Measurements from ENCODE around the gene PSMD6.

The PSMD6 gene

DNA sequence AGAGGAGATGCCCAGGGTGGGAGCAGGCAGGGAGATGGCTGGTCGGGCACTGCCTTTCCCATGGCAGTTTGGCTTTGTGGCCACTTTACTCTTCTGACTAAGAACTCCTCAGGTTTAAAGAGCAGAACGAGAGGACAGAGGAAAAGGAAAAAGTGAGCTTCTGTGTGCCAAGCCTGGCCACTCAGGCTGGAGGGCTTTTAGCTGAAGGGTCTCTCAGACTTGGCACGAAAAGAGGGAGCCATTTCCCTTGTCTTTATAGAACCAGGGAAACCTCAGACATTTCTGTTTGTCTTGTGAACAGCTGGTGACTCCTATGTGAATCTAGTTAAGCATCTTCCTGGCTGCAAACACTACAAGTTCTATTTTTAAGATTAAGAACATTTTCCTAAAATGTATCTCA is 23.3 kb upstream of the PSMD6 start:
- DNase-seq (ENCODE audit: low read depth), result no peak

DNA sequence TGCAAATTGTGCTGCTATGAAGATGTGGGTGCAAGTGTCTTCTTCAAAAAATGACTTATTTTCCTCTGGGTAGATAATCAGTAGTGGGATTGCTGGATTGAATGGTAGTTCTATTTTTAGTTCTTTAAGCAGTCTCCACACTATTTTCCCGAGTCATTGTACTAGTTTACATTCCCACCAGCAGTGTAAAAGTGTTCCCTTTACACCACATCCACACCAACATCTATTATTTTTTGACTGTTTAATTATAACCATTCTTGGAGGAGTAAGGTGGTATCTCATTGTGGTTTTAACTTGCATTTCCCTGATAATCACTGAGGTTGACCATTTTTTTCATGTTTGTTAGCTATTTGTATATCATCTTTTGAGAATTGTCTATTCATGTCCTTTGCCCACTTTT is 19.7 kb upstream of the PSMD6 start:
- no peak for DNase-seq (ENCODE audit: low read depth)

DNA sequence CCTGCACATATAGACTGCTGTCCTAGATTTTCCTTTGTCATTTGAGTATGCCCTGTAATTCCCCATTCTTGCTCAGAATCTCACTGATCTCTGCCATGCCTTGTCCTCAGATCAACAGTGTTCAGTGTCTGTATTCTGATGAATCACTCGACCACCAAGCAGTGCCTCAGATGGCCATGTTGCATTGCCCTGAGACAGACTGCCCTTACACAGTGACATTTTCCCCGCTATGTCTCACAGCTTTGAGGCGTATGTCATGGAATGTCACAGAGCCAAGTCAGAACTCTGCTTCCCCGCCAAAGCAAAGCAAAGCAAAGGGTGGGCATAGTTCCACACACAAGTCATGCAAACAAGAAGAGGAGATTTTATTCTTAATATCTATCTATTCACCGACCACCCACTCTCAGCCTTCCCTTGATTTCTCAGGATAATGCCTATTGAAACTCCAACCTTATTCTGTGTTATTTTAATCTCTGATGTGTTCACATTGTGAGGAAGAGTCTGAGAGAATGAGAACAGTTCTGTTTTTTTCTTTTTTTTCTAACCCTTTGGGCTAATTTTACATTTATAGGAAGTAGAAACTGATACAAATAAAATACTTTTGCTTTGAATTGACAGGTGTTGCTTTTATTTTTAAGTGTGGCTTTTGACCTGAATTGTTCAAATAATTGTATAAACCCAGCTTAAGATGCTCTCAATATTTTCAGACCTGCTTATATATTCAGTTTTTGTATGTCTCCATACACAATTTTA is 16.9 kb upstream of the PSMD6 start:
- DNase-seq (ENCODE audit: low read depth), result no peak

DNA sequence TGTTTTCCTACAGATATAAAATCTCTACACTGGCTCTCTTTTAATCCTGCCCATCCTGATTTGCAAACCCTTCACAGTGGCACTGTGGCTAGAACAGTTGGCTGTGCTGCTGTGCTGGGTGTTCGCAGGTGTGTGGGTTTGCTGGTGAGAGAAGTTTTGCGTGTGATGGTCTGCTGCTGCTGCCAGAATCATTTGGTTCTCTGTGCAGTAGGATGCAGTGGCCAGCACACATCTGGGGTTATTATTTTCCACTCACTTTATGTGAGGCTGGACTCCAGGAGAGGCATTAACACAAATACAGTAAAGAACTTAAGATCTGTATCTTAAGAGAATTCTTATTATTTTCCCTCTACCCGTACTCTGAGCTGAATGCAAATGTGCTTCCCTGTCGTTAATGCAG is 16.0 kb upstream of the PSMD6 start:
- no peak for DNase-seq (ENCODE audit: low read depth)

DNA sequence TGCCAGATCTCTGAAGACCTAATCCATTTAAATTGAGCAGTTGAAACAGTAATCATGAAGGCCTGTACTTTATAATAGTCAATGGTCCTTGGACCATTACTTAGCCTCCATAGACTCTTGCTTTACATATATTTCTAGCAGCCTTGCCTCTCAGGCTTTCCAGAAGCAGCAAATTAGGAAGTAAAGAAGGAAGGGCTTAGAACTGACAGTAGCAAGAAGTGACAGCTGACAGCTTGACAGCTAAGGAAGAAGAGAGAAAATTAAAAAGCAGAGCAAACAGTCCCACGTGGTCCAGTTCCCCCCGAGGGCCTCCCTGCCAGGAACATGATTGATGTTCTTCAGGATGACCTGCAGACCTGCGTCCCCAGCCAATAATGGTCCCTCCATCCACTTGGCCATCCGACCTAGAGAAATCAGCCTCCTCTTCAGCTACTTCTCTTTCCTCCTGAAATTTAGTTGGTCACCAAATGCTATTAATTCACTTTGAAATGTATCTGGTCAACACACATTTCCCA is 15.0 kb upstream of the PSMD6 start:
- DNase-seq (ENCODE audit: low read depth), result no peak

DNA sequence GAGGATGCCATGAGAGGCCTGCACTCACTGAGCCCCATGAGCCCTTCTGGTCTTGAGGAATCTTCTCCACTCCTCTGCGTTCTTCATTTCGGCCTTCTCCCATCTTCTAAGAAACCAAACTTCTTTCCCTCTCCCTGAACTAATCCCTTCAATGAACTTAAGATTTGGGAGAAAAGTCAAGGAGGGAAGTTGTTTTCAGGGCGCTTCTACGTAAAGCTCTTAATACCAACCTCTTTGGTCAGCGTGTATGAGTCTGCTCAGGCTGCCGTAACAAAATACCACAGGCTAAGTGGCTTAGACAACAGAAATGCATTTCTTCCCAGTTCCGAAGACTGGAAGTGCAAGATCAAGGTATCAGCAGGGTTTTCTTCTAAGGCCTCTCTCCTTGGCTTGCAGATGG is 13.8 kb upstream of the PSMD6 start:
- DNase-seq (ENCODE audit: low read depth), result no peak

DNA sequence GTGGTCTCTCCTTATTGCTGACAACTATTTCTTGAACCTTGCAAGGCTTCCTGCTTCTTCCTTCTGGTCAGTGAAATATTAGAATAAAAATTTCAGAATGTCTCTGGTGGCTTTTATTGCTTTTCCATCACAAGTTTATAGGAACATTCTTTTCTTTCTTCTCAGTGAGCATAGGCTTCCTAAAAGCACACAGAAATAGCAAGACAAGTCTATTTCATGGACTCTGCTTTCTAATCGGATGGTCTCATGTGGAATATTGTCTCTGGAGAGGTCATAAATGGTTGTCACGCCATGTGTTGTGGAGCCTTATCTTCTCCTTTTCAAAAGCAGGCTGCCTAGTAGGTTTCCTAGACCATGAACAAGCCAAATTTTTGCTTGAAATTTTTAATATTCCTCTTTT is 9.8 kb upstream of the PSMD6 start:
- DNase-seq (ENCODE audit: low read depth), result no peak

DNA sequence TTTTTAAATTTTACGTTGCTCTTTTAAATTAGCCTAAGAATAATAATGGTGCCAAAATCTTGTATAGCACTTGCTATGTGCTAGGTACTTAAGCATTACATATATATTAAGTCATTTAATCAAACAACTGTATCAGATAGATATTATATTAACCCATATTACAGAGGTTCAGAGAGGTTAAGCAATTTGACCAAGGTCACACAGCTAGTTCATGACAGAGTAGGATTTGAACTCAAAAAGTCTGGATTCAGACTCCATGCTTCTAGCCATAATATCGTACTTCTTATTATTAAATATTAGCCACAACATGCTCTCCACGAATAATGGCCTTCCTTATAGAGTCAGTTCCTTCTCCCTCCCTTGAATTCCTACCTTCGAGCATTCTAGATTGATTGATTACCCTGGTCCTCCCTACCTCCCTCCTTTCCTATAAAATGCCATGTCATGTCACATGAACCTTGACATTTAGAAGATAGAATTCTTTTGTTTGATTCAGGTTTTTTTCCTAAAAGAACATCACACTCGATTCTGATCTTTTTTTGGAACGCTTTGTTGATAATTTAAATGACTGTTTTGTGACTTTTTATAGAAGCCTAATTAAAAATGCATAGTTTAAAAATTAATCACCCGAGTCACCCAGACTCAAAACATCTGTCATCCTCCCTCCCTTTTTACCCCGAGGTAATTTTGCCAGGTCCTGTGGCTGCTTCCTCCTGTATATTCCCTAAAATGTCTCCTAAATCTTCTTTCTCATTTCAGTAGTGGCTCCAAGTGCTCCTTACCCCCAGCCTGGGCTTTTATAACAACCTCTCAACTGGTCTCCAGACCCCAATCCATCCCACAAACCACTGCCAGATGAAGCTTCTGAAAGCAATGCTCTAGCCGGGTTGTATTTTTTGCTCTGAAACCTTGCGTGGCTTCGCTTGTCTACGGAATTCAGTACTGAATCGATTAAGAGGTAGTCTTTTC is 8.5 kb upstream of the PSMD6 start:
- DNase-seq (ENCODE audit: low read depth), result peak; percentile 37

DNA sequence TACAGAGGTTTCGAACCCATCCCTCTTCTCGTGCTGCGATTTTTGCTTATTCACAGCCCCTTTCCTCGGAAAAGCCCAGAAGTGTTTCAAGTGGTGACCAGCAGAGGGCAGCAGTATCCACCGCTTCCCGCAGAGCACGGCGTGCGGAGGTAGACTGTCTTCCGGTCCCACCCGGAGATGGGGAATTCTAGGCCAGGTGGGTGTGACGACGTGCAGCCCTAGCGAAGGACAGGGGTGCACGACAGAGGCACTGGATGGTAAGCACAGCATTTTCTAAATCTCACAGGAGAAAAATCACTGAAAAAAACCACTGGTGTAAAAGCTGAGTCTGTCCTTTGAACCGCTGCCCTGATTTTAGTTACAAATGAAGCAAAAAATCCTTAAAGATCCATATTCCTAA is 7.4 kb upstream of the PSMD6 start:
- DNase-seq (ENCODE audit: low read depth), result peak; percentile 72

DNA sequence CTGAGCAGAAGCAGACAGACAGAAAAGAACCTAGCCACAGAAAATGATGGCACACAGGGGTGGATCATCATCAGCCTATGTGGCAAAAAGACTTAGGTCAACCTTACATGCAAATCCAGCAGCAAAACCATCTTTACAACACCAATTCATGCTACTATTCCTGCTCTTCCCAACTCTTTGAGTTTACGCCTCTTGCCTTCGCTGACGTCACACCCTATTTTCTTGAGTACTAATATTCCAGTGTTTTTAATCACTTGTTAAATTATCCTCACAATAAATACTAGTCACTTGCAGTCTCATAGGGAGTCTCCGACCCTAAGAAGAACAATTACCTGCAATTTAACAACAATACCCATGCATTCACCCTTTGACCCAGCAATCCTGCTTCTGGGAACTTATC is 6.0 kb upstream of the PSMD6 start:
- no peak for DNase-seq (ENCODE audit: low read depth)

DNA sequence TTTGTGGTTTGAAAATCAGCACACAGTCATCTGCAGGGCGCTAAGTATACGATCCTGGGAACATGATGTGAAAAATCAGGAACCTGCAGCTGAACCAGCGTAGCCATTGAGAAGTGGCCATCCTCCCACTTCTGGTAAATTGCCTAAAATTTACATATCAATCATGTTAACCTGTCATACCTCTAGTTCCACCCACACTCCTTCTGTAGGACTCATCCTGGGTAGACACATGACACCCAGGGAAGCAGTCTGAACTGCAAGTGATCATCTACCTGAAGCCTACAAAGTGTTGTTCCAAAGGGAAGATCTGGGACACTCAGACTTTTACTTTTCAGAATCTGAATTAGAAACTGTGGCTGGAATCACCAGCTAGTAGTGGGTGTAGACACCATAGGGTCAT is 5.5 kb upstream of the PSMD6 start:
- no peak for DNase-seq (ENCODE audit: low read depth)

DNA sequence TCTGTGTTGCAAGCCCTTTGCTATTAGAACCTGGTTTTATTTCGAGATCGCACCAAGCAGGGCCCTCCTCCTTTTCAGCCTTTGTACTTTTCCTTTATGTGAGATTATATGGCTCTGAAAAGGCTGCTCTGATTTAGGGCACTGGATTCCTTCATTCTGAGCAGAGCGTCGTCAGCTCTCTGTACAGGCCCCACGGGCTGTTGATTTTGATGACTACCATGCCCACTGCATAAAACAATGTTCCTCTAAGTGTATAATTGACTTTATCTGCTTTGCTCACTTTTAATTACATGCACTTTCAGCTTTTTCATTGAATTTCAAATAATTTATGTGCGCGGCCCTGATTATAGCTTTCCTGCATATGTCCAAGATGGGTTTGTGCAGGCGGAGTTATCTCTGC is 4.4 kb upstream of the PSMD6 start:
- no peak for DNase-seq (ENCODE audit: low read depth)

DNA sequence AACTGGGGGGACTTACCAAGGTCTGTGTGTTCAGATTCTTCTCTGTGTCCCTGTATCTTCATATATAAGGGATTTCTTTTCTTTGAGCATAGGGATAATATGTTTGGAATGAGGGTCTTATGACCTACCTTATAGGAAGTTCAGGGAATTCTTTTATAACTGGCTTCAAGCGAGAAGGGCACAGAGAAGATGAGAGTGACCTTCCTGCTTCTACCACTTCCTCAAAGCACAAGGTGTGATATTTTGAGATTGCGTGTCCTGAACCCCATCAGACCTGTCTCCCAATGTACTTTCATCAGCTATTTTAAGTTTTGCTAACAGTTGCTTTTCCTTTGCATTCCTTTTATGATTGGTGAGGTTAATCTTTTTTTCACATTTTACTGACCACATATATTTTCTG is 3.1 kb upstream of the PSMD6 start:
- no peak for DNase-seq (ENCODE audit: low read depth)

DNA sequence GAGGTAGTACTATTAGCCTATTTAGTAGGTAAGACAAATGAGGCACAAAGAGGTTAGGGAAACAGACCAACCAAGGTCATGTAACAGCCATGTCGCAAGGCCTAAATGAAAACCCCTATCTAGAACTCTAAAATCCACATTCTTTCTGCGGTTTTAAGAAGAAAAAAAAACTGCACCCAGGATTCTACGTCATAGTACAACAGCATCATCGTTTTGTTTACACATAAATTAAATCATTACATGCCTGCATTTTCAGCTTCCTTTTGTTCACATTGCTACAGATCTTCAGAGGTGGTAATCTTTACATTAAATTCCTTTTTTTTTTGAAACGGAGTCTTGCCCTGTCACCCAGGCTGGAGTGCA is 548 bp upstream of the PSMD6 start:
- peak; percentile 34 for DNase-seq (ENCODE audit: low read depth)

DNA sequence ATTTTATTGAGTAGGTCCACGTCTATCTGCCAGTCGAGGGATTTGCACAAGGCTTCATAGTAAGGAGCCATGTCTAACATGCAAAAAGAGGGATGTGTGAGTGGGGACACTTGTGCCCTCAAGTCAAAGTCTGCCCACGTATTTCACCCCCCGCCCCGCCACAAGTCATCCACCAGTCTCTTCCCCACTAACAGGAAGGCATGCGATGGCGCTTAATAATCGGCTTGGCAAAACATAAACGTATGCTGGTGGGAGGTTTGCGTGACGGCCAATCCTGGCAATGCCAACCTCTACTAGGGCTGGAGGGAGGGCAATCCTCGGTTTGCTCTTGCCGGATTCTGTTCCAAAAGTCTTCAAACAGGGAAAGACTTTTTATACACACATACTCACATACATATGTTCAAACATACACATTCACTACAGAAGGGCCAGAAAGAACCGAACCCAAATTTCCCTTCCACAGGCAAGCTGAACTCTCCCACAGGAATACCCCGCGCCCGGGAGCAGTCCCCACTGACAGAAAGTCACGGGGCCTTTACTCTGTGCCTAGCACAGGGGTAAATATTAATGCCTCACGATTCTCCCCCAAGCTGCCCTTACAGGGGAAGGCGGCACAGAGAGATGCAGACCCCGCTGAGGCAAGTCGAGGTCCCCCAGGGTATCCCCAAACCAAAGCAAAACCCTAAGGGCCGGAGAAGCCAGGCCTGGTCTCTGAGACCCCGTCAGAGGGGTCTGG is 675 bp downstream of the PSMD6 start:
- DNase-seq (ENCODE audit: low read depth), result peak; percentile 37

DNA sequence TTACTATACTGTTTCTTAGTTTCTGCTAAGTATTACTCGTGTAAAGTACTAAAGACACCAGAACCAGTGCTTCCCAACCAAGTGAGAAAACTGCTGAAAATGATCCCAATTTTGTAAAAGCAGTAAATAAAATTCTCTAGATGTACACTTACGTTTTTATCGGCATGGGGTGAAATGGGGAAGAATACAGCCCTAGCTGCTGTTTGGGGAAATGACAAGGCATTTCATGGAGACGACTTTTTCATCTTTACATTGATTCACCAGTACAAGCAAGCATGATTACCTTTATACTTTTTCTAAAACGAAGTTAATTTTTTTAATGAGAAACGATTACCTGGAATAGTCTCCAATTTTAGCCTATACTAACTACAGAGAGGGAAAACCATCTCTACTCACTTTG is 1.4 kb downstream of the PSMD6 start:
- no peak for DNase-seq (ENCODE audit: low read depth)

DNA sequence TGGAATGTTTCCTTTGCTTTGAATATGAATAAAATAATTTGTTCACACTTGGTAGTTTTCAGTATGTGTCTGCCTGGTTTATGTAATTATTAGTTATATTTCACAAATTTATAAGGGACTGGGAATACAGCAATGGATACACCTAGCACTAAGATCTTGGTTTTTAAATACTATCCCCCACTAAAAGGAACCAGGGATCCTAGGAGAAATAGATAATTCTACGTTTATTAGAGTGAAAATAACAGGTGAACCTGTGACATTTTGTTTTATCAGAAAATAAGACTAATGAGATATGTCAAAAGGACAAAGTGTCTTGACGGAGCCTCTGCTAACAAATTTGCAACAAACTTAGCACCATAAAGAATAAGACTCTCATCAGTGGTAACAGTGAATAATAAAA is 3.4 kb downstream of the PSMD6 start:
- DNase-seq (ENCODE audit: low read depth), result no peak

DNA sequence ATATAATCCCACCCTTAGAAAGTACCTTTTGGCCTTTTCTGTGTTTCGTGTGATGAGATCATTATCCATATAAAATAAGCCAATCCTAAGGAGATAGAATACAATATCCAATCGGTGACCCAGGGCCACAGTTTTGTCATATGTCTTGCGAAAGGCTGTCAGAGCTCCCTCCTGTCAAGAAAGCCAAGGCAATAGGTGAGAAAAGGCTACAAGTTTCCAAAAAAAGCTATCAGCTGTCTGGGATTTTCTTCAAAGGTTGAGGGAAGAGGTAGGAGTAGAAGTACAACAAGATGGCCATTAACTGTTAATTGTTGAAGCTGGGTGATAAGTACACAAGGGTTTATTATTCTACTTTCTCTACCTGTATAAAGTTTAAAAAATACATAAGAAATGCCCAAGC is 4.0 kb downstream of the PSMD6 start:
- no peak for DNase-seq (ENCODE audit: low read depth)

DNA sequence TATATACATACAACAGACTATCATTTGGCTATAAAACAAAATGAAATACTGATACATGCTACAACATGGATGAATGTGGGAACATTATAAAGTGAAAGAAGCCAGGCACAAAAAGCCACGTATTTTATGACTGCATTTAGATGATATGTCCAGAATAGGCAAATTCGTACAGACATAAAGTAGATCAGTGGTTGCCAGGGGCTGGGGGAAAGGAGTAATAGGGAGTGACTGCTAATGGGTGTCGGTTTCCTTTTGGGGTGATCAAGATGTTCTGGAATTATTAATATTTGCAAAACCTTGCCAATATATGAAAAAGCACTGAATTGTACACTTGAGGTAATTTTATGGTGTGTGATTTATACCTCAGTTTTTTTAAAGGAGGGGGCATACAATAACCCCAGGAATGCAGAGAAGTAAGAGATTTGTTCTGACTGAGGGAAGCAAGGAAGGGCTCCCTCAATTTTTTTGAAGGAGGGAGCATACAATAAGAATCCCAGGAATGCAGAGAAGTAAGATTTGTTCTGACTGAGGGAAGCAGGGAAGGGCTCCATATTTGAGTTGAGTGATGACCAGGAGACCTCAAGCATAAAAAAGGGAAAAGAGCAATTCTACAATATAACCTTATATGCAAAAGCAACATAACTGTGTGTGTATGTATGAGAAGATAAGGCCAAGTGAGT is 6.2 kb downstream of the PSMD6 start:
- no peak for DNase-seq (ENCODE audit: low read depth)

DNA sequence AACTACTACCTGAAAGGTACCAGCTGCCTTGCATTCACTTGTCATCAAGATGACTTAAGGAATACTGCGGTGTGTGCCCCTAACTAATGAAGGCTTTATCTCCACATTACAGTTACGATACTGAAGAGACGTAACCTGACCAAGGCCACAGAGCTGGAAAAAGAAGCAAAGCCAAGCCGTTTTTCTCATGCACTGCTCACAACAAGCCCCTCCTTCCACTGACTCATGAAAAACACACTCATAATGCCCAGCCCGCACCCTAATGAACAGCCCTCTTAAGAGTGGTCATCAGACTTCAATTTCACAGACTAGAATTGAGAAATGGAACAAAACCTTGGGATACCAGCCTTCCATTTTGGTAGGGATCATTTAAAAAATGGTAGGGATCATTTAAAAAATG is 11.6 kb downstream of the PSMD6 start:
- DNase-seq (ENCODE audit: low read depth), result peak; percentile 83

DNA sequence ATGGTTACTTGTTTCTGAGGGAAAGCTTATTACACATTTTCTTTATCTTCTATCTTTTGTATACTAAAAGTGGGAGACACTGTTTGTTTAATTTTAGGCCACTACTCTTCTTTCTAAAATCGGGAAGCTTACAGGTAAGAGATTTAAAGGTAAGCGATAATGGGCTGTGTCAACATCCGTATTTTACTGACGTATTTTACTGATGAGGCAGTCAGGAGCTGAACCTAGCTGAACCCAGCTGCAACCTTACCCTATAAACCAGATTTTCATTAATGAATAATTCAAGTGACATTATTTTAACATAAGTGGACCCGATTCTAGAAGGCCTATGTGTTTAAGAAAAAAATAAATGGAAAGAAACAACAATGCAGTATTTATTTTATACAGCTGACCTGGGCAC is 13.1 kb downstream of the PSMD6 start:
- no peak for DNase-seq (ENCODE audit: low read depth)

DNA sequence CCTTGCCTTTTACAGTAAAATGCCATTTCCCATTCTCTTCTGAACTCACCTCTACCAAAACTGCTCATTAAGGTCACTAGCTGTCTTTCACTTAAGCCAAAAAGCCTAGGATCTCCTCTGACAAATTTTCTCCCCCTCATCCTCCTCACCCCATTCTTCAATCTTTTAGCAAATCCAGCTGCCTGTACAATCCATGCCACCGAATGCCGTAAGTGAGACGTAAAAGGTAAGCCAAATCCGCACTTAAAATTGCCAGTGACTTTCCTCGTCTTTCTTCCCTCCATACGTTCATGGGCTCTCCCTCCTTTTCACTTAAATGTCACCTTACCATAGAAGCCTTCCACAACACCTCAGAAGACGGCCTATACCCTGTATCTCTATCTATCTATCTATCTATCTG is 13.8 kb downstream of the PSMD6 start:
- DNase-seq (ENCODE audit: low read depth), result no peak

All from ELR (cell line).